Esophagus squamous epithelium (tissue), 4 donors: ENCODE measurements around the gene ST6GAL1.

ENCODE experiments used
- POLR2A ChIP-seq, 4 donors: fragments of 450-650 bp; IDR thresholded peaks; one replicate each; pipeline ENCODE4 v1.6.1; 2017; ENCODE audit warnings: antibody characterized with exemption in 4 of 4, mild to moderate bottlenecking in 4 of 4, moderate library complexity in 3 of 4
- TF ChIP-seq, protein P1 (sequence below), 6 experiments: fragments of 450-650 bp in 4 of 6; fragments of 200-600 bp in 2 of 6; sonication (generic) in 2 of 6; IDR thresholded peaks; one replicate each; pipeline ENCODE4 v1.5.1; 2016 to 2019; ENCODE audit warnings: antibody characterized with exemption in 6 of 6, mild to moderate bottlenecking in 4 of 6, moderate library complexity in 4 of 6

DNA sequence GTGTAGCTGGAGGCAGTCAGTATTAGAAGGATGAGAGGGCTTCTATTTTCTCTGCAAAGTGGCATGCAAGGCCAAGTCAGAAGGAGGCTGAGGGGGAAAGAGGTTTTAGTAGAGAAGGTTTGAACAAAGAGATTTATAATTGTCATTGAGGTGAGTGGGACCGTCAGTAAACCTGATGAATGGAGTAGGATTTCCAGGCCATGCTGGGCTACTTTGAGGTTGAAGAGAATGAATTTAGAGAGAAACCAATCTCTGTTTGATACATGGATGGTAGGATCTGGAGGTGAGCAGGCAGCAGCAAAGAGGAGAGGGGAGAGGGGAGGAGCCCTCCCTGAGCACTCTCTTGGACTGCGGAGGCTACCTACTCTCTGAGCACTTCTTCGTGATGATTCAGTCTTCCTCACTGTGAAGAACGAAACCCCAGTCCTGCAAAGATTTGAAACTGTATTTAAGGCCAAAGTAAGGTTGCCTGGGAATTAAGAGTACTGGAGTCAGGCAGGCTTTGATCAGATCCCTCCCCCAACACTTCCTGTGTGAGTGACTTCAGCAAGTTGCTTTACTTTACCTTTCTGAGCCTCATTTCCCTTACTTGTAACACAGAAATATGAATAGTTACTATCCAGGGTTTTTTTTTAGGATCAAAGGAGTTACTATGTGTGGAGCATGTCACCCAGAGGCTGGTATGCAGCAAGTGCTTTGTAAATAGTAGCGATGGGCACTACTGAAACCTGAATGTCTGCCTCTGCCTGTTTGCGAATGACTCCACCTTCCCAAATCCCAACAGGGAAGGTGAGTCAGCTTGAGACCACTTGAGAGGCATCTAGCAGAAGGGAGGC lies 133.2 kb downstream of the ST6GAL1 start:
- TF ChIP-seq, protein P1, sequence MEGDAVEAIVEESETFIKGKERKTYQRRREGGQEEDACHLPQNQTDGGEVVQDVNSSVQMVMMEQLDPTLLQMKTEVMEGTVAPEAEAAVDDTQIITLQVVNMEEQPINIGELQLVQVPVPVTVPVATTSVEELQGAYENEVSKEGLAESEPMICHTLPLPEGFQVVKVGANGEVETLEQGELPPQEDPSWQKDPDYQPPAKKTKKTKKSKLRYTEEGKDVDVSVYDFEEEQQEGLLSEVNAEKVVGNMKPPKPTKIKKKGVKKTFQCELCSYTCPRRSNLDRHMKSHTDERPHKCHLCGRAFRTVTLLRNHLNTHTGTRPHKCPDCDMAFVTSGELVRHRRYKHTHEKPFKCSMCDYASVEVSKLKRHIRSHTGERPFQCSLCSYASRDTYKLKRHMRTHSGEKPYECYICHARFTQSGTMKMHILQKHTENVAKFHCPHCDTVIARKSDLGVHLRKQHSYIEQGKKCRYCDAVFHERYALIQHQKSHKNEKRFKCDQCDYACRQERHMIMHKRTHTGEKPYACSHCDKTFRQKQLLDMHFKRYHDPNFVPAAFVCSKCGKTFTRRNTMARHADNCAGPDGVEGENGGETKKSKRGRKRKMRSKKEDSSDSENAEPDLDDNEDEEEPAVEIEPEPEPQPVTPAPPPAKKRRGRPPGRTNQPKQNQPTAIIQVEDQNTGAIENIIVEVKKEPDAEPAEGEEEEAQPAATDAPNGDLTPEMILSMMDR (IDR thresholded peaks at IDR 0.05): no peak
- no peak for TF ChIP-seq POLR2A (IDR thresholded peaks at IDR 0.05)
